Activated CD4-positive, alpha-beta T cell treated with anti-CD3 and anti-CD28 coated beads, Interleukin-2, amount 50 U/mL, for 24 hours (primary cell): Measurements from ENCODE around the gene PLEKHF1.
A peak's percentile ranks its signal among the peaks of the same experiment; 100 is the strongest.
"Not testable (repeated sequence)": the region's sequence is repeated elsewhere in the genome, so short reads cannot be mapped to it uniquely, and the experiment has no call there.

Experiments
- DNase-seq, 2 donors: peaks; one replicate each; pipeline ENCODE4 v3.0.0-alpha.2; 2020; ENCODE audit warnings: low read depth in 1 of 2, low spot score in 1 of 2

PLEKHF1 gene

DNA sequence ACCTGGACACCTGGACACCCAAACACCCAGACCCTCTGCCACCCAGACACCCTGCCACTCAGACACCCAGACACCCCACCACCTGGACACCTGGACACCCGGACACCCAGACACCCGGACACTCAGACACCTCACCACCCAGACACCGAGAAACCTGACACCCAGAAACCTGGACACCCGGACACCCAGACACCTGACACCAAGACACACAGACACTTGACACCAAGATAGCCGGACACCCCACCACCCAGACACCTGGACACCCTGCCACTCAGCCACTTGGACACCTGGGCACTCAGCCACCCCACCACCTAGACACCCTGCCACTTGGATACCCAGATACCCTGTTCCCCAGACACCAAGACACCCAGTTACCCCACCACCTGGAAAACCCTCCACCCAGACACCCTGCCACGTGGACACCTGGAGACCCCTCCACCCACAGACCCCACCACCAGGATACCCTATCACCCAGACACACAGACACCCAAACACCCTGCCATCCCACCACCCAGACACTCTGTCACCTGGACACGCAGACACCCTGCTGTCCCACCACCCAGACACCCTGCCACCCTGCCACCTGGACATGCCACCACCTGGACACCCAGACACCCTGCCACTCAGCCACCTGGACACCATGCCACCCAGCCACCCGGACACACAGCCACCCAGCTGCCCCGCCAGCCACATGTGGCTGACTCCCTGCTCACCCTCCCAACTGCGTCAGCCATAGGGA, 32.4 kb downstream of the PLEKHF1 start:
- DNase-seq = no peak

DNA sequence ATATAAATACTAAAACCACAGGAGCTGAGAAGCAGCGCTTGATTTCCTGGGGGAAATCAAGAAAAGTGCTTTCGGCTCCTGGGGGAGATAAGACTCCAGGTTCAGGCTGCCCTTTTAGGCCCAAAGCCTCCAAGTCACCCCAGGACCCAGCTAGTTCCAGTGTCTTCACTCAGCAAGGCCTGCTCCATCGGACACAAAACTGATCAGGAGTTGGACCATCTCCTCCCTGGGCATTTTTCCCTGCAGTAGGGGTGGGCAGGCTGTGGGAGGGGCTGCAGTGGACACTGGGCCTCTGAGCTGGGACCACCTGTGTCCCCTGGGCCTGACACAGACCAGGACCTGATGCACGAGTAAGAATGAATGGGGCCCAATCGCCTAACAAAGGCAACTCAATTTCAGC, 34.6 kb downstream of the PLEKHF1 start:
- no peak for DNase-seq

DNA sequence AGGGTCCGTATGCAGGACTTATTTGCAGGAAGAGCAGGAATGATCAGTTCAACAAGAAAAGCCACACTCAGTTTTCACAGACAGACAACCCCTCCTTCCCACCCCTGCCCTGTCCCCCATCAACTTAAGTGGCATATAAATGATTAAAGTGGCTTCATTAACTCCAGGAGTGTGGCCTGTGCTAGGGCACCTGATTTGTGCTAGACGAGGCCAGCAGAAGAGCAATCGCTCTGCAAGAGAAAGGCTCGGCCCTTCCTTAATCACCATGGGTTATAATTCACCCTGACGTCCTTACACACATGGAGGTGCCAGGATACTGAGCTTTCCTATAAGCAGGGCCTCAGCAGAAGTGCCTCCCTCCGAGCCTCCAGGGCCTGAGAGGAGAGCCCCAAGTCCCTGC, 35.2 kb downstream of the PLEKHF1 start:
- DNase-seq = no peak

DNA sequence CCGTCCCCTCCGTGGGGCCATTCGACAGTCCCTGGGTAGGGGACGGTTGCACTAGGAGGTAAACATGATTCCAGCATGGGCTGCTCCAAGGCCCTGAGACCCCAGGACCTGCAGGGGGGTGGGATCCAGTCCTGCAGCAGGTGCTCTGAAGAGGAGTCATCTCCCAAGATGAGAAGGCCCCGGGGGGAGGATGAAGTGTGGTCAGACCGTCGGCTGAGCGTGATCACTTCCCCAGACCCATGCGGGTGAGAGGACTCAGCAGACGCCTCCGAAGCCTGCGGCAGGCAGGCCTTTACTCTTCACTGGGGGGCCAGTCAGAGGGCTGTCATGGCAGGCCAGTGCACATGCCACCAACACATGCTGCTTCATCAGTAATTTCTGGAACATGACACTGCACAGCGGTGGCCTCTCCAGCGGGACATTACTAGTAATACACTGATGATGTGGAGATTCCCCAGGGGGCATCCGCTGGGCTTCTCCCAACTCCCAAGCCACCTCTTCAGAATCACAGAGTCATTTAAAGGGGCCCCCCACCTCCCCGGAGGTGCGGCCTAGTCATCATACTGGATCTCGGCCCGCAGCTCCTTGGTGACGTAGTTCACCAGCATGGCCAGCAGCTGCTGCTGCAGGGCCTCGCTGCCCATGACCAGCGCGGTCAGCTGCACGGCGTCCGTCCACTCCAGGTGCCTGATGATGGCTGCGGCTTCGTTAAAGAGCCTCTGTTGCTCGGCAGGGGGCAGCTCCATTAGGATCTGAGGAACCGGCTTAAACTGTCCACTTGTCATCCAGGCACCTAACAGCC, 37.1 kb downstream of the PLEKHF1 start:
- no peak for DNase-seq

DNA sequence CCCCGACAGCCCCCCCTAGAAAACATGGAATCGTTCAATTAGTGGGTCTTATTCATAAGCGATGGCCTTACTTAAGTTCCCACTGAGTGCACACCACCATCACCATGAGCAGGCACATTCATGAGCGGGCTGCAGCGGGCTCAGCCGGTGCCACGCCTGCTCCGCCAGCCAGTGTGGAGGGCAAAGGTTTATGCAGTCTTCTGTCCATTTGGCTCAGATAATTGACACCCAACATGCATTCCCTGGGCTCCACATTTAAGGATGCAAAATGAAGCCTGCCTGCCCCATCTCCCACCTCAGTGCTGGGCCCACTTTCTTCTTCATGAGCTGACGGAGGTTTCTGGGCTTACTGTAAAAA, 37.7 kb downstream of the PLEKHF1 start:
- DNase-seq = no peak

DNA sequence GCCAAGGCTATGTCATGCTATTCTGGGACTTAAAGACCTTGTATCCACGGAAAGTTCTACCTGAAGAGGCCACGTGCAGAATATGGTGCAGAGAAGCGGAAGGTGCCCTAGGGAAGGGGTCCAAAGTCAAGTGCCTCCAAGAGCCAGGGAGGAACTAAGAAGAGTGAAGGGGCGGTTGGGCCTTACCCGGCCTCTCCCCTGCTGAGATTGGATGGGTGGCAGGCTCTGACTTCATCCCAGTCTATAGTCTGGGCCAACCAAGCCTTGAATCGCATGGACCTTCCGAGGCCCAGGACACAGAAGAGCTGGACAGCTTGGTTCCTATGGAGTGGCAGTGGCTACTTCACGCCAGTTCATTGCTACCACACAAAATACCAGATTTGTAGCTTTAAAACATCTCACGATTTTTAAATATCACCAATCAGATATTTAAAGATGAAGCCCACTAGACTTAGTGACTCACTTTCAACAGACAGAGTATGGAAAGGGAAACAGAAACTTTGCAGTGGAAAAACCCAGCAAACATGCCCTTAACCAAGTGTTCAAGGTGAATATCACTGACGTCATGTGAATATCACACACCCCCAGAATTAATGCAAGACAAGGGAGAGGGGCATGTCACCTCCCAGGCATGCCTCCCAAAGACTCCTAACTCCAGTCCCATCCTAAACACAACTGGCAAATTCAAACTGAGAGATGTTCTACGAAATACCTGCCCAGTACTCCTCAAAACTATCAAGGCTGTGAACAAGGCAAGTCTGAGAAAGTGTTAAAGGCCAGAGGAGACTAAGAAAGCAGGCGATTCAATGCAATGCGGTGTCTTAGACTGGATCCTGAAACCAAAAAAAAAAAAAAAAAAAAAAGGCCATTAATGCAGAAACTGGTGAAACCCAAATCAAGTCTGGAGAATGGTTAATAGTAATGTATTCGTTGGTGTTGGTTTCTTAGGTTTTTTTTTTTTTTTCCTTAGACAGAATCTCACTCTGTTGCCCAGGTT, 39.6 kb downstream of the PLEKHF1 start:
- peak in 1 of 2 donors; percentile 47 for DNase-seq

DNA sequence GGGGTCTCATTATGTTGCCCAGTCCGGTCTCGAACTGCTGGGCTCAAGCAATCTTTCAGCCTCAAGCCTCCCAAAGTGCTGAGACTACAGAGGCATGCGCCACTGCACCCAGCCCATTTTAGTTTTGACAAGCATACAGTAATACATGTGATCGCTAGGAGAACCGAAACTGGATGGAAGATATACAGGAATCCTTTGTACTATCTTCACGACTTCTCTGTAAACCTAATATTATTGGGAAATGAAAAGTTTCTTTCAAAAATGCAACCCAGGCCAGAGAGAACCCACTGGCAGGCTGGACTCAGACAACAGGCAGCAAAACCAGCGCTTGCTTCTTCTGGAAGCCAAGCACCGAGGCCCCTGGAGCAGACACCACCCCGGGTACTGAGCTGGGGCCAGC, 40.4 kb downstream of the PLEKHF1 start:
- DNase-seq = no peak

DNA sequence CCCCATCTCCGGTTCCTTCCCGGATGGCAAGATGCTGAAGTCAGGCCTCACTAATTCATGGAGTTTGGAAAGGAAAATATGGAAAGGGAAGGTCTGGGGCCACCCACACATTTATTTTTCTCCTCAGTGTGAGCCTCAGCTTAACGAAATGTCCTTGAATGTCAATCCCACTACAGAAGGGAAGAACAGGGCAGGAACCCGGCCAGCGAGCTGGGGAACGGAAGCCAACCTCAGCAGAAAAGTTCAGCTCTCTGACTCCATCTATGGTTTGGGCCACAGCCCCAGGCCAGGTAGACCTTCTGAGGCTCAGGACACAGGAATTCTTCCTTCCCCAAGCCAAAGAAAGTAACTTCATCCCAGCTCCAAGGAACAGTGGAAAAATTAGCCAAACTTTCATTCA, 41.4 kb downstream of the PLEKHF1 start:
- no peak for DNase-seq

DNA sequence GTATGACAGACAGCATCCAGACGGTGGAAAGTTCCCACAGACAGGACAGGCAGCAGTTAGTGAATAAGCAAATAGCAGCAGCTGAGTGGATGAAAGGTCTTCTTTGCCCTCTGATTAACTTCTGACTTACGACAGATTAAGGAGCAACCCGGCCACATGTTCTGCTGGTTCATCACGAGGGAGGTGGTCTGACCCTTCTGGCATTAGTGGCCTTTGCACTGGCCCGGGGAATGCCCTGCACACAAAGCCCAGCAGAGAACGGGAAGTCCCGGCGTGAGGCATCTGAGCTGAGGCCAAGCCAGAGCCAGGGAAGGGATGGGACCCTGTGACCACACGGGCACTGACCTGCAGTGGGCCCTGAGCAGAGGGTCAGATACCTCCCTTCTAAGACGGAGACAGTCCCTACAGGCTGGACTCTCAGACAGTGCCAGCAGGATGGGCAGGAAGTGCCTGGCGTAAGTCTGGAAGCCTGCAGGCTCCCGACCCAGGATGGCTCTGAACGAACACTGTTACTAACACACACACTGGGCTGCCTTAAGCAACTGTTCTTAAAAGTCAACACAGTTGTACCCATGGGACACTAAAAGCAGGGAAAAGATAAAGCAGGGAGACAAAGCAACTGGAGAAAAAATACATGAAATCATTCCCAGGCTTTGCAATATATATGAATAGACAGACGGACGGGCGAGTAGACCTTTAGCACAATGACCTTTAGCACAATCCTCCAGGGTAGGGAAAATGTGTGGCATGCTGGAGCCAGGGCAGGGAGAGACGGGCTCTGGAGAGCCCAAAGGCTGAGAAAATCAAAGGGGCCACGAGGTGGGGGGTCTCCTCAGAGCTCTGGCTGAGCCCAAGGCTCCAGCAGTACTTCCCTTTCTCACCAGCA, 43.5 kb downstream of the PLEKHF1 start:
- DNase-seq = no peak

DNA sequence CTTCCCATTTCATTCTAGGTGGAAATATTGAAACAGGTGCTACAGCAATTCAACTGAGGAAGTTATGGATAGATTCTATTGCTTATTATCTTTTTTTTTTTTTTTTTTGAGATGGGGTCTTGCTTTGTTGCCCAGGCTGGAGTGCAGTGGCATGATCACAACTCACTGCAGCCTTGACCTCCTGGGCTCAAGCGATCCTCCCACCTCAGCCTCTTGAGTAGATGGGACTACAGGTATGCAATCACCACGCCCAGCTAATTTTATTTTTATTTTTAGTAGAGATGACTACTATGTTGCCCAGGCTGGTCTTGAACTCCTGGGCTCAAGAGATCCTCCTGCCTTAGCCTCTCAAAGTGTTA, 44.2 kb downstream of the PLEKHF1 start:
- not testable (repeated sequence) for DNase-seq

DNA sequence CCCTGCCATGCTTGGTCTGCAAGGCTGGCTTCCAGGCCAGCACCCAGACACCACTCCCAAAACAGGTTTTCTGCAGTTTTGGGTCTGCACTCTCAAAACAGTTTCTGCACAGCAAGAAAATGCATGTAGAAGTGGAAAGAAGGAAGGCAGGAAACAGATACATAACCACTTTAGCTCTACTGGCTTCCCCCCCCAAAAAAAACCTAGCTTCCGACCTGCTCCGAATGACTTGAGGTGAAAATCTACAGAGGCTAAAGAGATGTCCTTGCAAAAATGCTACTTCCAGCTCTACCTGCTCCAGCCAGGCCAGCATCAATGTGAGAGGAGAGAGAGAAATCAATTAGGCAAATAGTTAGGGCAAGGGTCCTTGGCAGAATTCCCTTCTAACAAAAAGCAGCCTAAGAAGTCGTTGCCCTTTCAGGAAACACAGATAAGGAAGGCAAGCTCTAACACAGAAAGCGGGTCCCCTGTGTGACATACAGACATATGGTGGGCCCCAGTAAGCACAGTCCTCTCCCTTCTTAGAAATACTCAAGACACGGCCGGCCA, 46.4 kb downstream of the PLEKHF1 start:
- no peak for DNase-seq

DNA sequence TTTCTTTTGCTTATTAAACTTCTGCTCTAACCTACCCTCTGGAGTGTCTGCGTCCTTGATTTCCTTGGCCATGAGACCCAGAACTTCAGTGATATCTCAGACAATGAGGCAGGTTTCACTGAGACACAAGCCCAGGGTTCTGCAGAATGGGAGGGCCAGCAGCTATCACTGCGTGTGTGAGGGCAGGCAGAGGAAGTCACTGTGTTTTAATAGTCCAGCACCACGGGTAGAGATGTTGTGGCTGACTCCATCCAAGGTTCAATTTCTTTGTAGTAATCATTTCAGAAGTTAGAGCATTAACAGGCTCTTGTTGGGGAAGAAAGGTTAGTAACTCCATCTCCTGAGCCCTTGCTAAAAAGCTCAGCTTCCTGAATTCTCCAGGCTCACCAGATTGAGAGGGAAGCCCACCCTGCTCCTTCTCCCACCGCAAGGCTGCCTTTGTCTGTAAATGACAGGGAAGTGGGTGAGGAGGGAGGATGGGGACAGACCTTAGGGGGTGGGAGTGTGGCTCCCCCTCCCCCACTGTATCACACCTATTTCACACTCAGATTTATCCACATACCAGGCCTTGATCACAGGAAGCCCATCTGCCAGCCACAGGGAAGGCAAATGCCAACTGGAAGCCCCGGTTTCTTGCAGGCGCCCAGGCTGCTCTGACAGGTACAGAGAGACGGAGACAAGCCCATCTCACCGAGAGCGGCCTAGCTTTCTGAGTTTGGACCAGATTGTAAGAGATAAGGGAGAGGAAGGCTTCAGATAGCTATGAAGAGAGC, 47.7 kb downstream of the PLEKHF1 start:
- DNase-seq = no peak

DNA sequence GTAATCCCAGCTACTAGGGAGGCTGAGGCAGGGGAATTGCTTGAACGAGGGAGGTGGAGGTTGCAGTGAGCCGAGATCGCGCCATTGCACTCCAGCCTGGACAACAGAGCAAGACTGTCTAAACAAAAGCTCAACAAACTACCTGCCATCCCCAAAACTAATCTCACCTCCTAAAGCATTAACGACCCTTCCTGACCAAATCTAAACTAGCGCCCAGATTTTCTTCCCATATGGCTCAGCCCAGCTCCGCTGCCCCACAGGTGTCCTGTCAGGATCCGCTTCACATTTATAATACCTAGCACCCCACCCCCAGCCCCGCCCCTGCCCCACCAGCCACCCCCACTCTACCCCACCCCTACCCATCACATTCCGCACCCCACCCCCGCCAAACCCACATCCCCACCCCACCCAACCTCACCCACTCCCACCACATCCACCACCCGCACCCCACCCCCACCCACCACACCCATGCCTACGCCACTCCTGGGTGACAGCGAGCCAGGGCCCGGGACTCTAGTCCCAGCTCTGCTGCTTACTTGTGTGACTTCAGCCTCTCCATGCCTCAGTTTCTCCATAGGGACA, 49.2 kb downstream of the PLEKHF1 start:
- no peak for DNase-seq

DNA sequence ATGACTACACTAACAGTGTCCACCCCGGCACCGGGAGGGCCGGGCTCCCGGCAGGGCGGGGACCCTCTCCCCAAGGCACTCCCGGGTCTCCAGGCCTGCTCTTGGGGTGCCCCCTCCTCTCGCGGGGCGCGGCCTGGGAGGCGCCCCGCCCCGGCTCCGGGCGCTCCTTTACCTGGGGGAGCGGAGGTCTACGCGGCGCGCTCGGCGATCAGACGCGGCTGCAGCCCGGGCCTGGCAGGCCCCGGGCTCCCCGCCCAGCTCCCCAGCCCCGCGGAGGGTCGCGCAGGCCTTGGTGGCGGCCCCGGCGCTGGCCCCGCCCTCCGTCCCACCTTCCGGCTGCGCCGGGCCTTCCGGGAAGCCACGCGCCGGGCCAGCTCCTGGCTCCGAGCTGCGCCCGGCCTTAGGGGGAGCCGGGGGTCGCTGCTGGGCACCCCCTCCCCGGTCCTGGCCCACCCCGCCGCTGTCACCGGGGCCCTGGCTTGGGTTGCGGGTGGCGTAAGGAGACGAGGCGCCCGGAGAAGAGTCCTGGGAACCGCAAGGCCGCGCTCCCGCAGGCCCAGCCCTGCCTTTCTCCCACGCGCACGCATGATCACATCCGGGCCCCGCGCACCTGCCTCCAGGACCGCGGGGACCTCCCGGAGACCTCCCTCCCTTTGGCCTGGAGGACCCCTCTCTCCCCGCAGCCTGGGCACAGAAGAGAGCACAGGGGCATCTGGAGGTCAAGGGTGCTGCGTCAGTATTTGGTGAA, 49.9 kb downstream of the PLEKHF1 start, which contains the start of gene C19orf12:
TSS of gene C19orf12 (minus strand) at position 309 of the 748 bp plus-strand sequence. CDS start 6,848 bp downstream, outside the sequence.
- peak; percentile 54 to 55 for DNase-seq

DNA sequence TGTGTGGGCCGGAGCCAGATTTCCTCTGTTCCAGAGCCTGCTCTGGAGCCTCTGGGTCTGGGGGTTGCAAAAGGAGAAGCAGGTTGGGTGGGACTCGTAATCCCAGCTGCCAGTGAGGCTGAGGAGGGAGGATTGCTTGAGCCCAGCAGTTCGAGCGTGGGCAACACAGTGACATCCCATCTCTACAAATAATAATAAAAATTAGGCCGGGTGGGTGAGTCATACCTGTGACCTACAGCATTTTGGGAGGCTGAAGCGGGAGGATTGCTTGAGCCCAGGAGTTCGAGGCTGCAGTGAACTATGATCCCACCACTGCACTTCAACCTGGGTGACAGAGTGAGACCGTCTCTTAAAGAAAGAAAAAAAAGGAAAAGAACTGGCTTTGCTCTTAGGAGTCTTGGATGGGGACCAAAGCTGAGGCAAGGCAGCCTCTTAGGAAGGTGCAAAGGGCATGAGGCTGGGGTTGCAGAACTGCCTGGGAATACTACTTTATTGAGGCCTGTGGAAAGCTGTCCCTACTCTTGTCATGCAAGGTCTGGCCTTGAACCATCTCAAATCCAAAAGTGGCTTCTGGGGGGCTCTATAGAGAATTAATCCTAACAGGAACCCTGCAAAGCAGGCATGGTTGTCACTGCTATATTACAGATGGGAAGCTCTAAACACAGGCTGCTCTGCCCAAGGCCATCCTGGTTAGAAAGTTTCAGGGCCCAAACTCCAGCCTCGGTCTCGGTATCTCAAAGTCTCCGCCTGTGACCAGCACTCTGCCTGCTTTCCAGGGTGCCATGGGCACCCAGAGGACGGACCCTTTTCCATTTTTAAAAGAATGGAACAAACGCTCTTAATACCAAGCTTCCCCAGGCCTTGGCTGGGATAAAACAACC, 50.7 kb downstream of the PLEKHF1 start:
- DNase-seq = no peak

DNA sequence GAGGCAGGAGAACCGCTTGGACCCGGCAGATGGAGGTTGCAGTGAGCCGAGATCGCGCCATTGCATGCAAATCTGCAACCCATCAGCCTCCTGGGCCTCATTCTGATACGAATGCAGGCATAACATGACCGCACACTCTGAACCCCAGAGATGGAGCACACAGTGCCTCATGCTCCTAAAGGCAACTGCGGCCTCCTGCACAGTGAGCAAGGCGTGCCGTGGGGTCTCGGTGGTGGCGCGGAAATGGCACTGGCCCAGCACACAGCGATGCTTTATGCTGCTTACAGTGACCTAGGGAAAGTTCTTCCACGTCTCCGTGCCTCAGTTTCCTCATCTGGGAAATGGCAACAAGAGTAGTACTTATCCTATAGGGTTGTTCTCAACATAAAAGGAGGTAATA, 51.8 kb downstream of the PLEKHF1 start:
- DNase-seq = no peak

DNA sequence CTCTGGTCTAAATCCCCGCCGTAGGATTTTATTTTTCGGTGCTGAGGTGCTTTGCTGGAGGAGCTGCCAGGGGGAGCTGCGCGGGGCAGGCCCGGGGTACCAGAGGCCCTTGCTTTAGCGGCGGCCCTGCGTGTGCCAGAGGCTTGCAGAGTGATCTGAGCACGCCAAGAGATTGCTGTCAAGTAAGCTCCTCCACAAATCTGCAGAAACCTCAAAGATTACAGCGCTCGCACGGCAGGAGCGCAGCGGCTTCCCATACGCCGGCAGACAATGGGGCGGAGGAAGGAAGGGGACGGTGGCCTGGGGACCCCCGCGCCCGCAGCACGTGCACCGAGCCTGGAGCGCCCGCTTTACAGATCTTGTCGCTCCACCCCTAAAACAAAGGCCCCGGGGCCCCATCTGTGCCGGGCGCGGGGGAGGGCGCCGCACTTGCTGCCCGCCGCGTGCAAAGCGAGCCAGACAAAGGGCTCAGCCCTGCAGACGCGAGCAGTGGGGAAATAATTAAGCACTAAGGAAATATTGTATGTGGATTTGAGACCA, 58.9 kb downstream of the PLEKHF1 start:
- DNase-seq = no peak
